ENCODE data around the gene ATXN1.
"Not testable (repeated sequence)": the region's sequence is repeated elsewhere in the genome, so short reads cannot be mapped to it uniquely, and the experiment has no call there.

Gene ATXN1

DNA sequence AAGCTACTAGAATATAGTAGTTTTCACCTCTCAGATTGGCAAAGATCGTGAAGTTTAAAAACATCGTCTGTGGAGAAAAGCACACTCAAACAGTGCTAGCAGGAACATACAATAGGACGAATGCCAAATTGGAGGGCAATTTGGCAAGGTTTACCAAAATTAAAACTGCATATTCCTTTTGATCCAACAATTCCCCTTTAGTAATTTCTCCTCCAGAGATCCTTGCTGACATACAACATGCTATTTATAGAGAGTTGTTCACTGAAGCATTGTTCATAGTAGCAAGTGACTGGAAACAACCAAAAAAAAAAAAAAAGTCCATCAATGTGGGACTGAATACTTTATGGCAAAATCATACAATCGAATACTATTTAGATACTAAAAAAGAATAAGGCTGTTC is 202.2 kb downstream of the ATXN1 start:
- DNase-seq = no peak

DNA sequence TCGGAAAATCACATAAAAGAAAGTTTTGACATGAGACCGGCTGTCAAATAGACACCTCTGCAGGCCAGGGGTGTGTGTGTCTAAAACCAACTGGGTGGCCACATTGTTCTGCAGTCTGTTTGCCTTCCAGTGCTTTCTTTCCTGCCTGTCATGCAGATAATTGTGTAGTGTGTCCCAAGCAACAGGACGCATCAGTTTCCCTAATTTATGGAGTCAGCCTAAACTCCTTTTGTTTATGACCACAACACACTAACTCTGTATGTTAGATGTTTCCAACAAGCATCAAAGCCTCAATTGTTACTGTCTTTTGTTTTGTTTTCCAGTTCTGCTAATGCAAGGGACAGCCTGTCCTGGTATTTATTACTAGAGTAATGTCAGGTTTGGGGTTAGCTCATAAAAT is 205.7 kb downstream of the ATXN1 start:
- no peak for DNase-seq

DNA sequence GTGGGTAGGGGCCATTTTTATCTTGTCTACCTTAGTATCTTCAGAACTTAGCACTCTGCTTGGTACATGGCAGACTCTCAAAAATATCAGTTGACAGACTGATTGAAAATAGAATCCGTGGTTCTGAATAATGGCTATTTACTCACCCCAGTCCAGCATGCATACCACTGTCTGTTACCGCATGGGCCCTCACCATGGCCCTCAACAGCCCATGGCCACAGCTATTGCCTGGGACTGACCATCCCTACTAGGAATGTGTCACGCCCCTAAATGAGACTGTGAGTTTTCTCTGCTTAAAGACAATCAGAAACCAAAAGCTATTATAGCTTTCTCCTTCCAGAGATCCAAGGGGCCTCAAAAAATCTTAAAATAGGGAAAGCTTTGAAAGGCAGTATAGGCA is 207.7 kb downstream of the ATXN1 start:
- DNase-seq = no peak

DNA sequence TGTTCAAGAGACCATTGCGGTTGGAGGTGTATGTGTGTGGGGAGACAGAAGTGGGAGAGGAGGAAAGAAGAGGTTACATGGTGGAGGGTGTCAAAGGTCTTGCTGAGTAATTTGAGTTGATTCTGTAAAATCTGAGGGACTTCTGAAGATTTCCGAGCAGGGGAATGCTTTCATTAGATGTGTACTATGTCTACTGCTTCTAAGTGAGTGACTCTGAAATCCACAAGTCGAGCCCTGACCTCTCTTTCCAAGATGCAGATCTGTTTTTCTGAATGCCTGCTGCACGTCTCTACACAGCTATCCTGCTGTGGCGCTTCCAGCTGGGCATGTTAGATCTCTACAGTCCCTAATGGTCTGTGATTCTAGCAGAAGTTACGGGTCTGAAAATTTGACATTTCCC is 209.8 kb downstream of the ATXN1 start:
- no peak for DNase-seq

DNA sequence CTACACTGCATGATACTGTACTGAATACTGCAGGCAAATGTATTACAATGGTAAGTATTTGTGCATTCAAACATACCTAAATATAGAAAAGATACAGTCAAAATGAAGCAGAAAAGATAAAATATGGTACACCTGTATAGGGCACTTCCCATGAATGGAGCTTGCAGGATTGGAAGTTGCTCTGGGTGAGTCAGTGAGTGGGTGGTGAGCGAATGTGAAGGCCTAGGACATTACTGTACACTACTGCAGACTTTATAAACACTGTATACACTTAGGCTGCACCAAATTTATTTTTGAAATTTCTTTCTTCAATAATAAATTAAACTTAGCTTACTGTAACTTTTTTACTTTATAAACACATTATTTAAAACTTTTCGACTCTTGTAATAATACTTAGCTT is 213.1 kb downstream of the ATXN1 start:
- no peak for DNase-seq

DNA sequence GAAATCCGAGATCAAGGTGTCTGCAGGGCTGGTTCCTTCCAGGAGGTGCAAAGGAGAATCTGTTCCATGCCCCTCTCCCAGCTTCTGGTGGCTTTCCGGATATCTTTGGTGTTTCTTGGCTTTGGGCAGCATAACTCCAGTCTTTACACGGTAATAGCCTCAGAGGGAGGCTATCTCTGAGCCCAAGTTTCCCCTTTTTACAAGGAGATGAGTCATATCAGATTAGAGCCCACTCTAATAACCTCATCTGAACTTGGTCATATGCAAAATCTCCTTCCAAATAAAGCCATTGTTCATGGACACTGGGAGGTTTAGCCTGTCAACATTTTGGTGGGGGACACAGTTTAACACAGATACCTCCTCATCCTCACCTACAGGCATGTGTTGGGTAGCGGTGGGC is 213.7 kb downstream of the ATXN1 start:
- no peak for DNase-seq

DNA sequence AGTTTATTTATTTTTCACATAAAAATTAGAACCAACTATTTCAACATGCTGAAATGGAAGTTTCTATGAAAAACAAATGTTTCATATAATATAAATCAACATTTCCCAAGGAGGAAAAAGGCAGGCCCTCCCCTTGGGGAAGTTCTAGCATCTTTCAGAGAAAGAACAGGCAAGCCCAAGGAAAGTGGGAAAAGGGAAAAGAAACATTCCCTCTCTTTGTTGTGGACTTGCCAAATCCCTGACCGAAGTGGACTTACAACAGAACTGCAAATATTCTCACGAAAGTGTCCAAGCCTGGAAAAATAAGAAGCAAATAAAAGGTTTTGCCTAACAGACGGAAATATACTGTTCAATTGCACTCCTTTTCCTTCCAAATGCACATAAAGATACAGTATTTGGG is 214.4 kb downstream of the ATXN1 start:
- DNase-seq = no peak

DNA sequence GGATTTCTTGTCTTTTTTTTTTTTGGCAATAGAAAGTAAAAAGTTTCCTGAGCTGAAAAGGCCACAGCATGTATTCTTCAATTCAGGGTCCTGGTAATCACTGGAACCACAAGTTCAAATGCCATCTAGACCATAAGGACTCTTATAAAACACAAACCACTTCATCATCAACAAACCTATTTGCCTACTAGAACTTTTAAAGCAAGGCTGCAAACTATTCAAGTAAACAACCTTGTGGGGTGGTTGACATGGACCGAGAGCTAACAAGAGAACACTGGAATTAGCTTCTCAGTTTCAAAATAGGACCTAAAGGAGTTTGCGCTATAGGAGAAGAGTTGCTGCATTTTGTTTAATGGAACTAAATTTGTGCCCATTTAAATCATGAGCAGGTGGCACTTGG is 215.9 kb downstream of the ATXN1 start:
- DNase-seq = no peak

DNA sequence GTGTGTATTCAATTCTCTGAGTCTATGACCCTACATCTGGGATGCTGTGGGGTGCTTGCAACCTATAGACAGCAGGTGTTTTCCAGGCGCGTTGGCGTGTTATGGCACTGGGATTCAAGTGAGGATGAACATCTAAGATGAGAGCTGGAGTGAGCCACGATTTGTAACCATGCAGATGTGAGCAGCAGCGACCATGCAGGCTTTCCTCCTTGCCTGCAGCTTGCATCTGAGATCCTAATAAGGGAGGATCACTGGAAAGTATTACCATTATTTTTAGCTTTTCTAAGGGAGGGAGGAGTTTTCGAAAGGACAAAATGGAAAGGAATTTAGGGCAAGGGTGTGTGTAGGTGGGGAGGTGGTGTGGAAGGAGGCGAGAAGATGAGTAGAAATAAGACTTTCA is 216.7 kb downstream of the ATXN1 start:
- peak; percentile 24 for DNase-seq

DNA sequence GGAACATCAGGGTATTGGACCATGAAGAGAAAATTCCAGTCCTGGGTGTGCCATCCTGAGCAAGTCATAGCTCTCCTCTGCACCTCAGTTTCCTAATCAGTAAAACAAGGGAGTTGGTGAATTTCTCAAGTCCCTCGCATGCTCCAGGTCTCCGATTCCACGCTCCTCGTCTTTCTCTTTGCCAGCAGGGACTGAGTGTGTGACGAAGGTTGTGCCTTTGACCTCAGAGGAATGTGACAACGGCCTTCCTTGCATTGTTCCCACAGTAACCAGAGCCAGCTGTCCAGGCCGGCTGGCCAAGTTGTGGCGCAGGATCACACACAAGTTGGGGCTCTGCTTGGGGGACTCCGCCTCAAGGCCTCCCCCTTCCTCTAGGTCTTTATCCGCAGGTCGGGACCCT is 217.3 kb downstream of the ATXN1 start:
- peak; percentile 64 for DNase-seq

DNA sequence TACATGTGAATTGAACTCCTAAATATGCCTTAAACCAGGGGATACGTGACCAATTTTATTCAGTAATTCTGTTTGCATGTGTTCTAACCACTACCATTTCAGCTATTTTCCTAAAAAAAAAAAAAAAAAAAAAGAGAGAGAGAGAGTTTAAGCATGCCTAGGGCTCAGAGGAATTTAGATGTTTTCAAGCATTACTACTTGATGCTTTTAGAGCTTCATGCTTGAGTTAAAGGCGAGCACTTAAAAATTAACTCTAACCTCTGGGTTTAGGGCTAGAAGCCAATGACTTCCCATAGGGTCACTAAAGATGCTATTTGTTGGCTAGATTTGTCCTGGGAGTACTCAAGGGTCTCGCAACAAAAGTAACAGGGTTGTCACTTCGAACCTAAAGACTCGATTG is 217.7 kb downstream of the ATXN1 start:
- no peak for DNase-seq

DNA sequence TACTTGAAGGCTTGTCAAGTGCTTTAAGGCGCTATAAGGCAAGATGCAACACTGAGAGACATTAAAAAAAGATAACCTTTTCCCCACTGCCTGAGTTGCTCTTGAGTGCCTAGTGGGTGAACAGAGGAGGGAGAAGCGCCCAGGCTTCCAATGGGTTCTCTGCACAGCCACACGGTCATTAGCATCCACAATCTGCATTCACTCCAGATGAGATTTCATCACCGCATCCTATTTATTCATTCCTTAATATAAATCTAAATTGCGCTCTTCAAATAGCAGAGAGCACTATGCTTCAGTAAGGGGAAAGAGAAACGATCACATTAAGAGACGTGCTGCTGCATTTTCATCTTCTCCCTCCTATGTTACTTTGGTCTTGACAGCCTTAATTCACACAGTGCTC is 219.2 kb downstream of the ATXN1 start:
- no peak for DNase-seq

DNA sequence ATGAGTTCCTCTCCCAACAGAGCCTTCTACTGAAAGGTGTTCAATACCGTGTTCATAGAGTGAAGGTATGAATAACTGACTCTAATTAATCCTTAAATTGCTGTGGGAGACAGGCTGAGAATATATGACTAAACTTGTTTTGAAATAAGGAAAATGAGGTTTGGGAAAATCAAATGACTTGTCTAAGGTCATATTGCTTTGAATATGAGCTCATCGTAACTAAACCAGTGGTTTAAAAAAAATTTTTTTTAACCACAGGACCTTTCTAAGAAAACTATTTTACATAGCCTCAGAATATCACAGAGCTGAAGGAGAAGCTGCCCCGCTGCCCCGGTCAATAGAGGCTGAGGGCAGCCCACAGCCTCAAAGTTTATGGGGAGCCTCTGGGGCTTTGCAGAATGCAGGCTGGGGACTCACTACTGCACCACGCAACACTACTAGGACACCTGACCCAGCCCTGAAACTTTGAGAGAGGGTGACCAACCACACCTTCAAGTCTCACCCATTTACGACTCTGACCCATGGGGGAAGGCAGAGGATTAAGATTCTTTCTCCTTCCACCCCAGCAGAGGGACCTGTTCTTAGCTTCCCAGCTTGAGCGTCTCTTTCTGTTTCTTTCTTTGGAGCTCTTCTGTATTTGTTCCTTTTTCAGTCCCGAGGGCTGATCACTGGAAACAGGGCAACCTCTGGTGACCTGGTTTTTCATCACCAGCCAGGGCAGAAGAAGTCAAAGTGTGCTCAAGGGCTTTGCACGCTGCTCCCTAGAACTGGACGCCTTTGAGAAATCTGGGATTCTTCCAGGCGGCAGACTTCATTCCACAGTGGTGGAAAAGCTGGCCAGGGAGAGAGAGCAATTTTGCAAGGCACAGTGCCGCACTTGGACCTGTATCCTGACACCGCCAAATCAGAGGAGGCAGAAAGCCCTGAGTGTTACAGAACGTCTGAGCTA is 220.2 kb downstream of the ATXN1 start:
- peak; percentile 39 for DNase-seq

DNA sequence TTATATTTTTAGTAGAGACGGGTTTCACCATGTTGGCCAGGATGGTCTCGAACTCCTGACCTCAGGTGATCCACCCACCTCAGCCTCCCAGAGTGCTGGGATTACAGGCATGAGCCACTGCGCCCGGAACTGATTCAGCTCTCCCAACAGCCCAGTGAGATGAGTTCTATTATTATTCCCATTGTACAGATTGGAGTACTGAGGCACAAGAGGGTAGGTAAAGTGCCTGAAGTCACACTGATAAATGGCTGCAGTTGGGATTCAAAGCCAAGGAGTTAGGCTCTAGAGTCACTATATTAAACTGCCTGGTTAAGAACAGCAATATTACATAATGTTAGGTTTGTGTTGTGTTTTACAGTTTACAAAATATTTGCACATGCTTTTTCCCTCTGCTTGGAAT is 220.9 kb downstream of the ATXN1 start:
- not testable (repeated sequence) for DNase-seq

DNA sequence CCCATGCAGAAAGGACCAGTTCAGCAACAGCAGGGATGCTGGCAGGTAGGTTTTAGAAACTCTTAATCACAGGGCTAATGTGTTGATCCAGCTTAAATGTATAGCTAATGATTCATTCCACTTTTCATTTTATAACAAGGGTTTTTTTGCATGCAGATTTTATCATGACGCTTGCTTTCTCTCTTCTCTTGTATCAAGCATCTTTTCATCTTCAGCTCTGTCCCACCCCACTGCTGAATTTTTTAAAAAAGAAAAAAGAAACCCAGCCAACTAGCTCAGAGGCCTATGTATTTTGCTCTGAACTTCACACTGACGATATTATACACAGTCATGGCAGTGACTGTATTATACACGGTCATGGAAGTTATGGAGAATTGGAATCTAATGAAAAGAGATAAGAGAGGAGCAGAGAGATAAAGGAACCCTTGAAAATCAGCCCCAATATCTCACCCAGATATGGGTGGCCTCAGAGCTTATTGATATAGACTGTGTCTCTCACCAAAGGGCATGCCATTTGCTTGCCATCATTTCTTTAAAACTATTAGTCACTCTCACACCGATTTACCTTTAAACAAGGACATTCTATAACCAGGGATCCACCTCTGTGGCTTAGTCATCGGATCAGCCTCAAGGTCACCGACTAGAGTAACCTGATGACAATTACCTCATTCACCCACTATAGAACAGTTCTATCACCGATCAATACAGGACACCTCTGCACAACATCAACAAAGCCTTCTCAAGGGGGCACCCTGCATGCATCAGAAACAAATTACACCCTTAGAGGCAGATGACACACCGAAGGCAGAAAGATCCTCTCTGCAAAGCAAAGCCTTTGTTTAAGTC is 222.0 kb downstream of the ATXN1 start:
- no peak for DNase-seq

DNA sequence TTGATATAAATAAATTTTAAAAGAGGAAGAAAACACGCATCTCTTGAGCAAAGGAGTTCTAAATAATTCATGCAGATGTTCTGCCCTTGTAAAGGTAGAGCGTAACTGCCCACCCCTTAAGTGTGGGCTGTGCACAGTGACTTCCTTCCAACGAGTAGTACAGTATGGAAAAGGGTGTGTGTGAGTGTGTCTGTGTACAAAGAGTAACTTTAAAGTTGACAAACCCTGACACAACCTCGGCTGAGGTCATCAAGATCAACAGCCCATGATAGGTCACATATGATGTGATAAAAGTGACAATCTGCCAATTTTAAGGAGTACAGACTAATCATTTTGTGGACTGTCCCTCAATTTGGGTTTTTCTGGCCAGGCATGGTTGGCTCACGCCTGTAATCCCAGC is 225.7 kb downstream of the ATXN1 start:
- no peak for DNase-seq

DNA sequence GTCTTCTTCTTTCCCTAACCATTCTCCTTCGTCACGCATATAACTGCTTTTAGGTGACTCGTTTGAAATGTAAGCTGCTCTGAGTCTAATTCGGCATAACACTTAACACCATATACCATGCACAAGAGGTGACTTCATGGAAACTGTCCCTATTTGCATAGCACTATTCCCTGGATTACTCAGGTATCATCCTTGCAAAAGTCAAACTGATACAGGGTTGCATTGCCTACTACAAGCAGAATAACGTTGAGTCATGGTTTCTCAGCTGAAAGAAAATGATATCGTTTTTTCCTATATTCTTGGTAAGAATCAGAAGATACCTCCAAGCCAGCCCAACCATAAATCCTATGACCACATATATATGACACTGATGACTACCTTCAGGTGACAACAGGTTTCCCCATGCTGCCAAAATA is 227.5 kb downstream of the ATXN1 start:
- no peak for DNase-seq

DNA sequence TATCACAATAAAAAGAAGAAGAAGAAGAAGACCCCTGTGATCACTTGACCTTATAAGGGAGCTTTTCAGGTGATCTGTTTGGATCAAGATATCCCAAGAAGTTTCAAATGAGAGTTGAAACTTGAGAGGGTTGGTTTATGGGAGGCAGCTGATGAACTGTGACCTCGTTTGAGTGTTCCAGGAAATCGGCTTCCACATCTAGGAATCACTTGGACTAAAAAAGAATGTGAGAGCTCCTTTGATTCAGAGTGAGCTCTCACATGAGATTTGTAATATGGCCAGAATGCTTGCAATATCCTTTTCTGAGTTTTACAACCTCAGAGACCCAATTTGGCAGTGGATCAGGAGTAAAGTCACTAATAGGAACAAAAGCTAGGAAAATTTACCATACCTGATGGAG is 228.1 kb downstream of the ATXN1 start:
- DNase-seq = no peak

DNA sequence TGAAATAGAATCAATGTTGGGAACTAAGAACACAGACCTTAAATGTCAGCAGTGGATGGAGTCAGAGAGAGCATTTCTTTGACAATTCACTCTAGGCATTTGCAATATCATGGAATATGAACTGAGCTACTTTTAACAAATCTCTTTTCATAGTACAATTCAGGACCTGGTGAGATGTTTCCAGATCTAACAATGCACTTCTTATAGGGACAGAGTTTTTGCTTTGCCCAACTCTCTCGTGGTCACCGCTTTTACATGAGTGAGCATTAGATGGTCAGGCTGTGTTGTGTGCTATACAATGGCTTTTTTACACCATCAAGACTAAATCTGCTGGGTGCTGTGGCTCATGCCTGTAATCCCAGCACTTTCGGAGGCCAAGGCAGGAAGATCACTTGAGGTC is 233.6 kb downstream of the ATXN1 start:
- DNase-seq = no peak

DNA sequence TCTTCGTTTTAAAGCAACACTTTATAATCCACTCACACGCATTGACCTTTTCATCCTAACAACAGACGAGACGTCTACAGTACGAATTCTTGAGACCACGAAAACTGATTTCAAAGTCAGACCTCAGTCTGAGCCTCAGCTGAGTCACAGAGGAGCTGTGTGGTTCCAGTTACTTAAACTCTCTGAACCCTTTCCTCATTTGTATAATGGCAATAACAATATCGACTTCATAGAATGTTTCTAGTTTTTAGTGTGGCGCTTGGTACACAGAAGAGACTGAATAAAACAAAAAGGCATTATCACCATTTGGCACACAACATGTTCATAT is 236.9 kb downstream of the ATXN1 start:
- no peak for DNase-seq

DNA sequence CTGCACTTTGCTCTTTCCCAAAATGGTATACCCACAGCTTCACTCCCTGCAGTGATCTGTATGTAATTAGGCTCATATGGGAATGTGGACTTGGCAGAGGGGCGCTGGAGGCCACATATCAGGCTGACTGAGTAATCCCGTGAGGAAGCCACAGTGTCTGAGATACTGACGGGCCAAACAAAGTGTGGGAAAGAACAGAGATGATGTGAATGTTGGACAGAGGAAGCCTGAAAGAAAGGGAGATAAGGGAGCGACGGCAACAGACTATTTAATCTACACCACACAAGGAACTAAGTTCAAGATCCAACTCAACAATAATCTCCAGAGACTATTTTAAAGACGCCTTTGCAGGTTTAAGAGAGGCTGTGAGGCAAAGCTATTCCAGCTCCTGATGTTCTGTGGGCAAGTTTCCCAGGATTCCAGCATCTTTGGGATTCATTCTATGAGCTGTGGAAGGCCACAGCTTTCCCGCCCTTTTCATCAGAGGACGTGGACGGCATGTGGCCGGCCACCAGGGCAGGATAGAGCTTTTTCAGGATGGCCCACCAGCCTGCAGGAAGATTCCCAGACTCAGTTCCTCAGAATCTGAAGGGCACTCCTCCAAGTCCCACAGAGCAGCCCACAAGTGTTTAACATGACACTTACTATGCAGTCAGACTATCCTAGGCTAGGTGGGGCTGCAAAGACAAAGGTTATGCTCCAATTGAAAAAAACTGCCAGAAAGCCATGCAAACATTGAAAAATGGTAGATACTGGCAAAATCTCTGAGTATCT is 237.5 kb downstream of the ATXN1 start:
- peak; percentile 47 for DNase-seq

DNA sequence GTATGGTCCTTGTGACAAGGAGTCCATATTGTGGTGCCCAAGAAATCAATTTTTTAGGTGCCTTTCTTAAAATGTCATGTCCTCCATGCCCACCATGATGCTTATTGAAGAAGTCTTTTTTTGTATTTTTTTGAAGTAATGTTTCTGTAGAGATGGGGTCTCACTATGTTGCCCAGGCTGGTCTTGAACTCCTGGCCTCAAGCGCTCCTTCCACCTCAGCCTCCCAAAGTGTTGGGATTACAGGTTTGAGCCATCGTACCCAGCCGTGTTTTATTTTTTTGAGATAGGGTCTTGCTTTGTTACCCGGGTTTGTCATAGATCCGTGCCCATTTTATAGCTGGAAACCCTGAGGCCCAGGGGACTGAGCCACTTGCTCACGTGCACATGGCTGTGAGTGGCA is 238.3 kb downstream of the ATXN1 start:
- DNase-seq = no peak

DNA sequence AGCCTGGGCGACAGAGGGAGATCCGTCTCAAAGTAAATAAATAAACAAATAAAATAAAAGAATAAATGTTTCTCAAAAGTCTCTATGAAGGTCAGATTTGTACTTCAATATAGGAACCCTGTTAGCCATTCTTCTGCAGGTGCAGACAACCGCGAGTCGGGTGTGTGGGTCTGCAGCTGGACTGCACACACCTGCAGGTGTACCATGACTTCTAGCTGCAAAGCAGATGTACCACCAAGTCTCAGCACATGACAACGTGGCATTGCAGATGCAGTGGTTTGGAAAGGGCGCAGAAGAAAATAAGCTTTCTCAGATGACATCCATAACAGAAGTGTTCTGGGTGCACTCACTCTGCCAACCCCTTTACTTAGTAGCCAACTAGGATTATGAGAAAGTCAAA is 239.7 kb downstream of the ATXN1 start:
- no peak for DNase-seq
